Gastrocnemius medialis (tissue), 4 donors: ENCODE results near the gene FBXL22.

Experiments
- POLR2A ChIP-seq, 2 donors: fragments of 450-650 bp; IDR thresholded peaks; one replicate each; pipeline ENCODE4 v1.6.1; 2017; ENCODE audit warnings: antibody characterized with exemption in 2 of 2, mild to moderate bottlenecking in 2 of 2, moderate library complexity in 2 of 2
- TF ChIP-seq, protein P1 (sequence below), 5 experiments: fragments of 450-650 bp in 3 of 5; fragments of 200-600 bp in 2 of 5; sonication (generic) in 2 of 5; IDR thresholded peaks in 4 of 5; conservative IDR thresholded peaks in 1 of 5; 1 replicate in 4 of 5; 2 replicates in 1 of 5; pipeline ENCODE4 v1.5.1; 2016 to 2019; ENCODE audit warnings: antibody characterized with exemption in 5 of 5, mild to moderate bottlenecking in 3 of 5, moderate library complexity in 3 of 5

DNA sequence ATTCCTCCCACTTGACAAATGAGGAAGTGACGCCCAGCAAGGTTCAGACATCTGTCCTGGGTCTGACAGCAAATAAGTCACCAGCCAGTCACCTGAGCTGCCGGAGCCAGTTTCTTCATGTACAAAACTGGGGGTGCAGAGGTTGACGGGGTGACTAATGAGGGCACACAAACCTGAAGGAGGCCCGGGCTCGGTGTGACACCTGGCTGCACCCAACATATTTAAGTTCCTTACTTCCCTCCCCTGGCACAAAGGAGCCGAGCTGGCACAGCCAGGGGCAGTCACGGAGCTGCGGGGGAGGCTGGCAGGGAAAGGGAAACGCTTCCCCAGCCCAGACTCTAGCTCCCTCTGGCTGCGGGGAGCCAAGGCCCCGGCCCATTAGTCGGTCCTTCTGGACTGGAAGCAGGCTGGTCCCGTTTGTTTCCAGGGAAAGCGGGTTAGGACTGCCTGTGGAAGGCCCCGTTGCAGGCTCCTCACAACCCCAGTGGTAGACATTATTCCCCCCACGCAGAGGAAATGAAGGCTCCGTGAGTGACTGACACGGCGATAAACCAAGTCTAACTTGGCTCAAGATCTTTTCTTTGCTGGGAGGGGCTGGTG is 2.3 kb downstream of the FBXL22 start:
- TF ChIP-seq, protein P1, sequence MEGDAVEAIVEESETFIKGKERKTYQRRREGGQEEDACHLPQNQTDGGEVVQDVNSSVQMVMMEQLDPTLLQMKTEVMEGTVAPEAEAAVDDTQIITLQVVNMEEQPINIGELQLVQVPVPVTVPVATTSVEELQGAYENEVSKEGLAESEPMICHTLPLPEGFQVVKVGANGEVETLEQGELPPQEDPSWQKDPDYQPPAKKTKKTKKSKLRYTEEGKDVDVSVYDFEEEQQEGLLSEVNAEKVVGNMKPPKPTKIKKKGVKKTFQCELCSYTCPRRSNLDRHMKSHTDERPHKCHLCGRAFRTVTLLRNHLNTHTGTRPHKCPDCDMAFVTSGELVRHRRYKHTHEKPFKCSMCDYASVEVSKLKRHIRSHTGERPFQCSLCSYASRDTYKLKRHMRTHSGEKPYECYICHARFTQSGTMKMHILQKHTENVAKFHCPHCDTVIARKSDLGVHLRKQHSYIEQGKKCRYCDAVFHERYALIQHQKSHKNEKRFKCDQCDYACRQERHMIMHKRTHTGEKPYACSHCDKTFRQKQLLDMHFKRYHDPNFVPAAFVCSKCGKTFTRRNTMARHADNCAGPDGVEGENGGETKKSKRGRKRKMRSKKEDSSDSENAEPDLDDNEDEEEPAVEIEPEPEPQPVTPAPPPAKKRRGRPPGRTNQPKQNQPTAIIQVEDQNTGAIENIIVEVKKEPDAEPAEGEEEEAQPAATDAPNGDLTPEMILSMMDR (IDR thresholded peaks at IDR 0.05 in 4 of 5, conservative IDR thresholded peaks at IDR 0.05 in 1 of 5): peak; percentile 58 to 85 (median 76)
- TF ChIP-seq POLR2A (IDR thresholded peaks at IDR 0.05): no peak
